SU-DHL-6 (cell line): ENCODE data around the gene CNTN6.

Experiments
- EZH2phosphoT487 ChIP-seq: fragments of 200-600 bp; sonication (generic), shearing (Covaris generic); conservative IDR thresholded peaks from 2 replicates; pipeline ENCODE4 v1.6.1; 2018; ENCODE audit warnings: mild to moderate bottlenecking, antibody characterized with exemption, low read length, moderate library complexity, mixed read lengths
- TF ChIP-seq, protein P1 (sequence below): fragments of 200-600 bp; sonication (generic); IDR thresholded peaks from one replicate; pipeline ENCODE4 v1.5.1; 2017; ENCODE audit warnings: antibody characterized with exemption, mild to moderate bottlenecking, low read length, moderate library complexity; ENCODE audit not compliant: insufficient read depth, poor library complexity, severe bottlenecking

DNA sequence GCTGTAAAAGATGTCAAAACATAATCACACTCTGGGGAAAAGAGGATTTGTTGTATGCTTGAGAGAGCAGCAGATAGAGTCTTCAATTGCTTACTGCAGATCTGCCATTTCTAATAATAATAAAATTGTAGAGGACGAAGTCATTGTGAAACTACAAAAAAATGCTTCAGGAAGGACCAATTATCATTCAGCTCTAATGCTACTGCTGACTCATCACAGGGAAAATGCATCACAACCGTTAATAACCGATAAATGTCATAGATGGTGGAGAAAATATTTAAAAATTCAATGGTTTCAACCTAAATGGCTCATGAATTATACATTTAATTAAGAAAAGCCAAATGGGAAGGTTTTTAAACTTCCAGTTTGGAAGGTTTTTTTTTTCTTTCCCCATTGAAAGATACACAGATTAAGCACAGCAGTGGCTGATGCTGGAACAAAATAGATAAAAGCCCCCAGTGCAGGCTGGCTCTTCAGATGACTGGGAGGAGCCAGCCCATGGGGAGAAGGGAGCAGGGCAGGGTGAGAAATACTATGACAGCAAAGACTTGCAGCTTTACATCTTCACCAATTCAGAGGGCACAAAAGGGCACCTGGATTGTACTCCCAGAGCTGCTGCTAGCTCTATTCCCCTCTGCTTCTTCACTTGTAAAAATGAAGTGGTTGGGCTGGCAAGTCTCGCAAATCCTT, 196.1 kb downstream of the CNTN6 start:
- TF ChIP-seq, protein P1, sequence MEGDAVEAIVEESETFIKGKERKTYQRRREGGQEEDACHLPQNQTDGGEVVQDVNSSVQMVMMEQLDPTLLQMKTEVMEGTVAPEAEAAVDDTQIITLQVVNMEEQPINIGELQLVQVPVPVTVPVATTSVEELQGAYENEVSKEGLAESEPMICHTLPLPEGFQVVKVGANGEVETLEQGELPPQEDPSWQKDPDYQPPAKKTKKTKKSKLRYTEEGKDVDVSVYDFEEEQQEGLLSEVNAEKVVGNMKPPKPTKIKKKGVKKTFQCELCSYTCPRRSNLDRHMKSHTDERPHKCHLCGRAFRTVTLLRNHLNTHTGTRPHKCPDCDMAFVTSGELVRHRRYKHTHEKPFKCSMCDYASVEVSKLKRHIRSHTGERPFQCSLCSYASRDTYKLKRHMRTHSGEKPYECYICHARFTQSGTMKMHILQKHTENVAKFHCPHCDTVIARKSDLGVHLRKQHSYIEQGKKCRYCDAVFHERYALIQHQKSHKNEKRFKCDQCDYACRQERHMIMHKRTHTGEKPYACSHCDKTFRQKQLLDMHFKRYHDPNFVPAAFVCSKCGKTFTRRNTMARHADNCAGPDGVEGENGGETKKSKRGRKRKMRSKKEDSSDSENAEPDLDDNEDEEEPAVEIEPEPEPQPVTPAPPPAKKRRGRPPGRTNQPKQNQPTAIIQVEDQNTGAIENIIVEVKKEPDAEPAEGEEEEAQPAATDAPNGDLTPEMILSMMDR: no peak
- no peak for TF ChIP-seq EZH2phosphoT487
